B cell (primary cell): Measurements from ENCODE around the gene ITGAE.
"Not testable (repeated sequence)": the region's sequence is repeated elsewhere in the genome, so short reads cannot be mapped to it uniquely, and the experiment has no call there.

Experiments used
- CTCF ChIP-seq: fragments of 200-600 bp; IDR thresholded peaks from one replicate; pipeline ENCODE4 v1.8.0; 2022; ENCODE audit warnings: antibody characterized with exemption, mild to moderate bottlenecking
- EZH2 ChIP-seq: IDR thresholded peaks from 2 replicates; pipeline ENCODE4 v1.6.1; 2012; ENCODE audit warnings: borderline replicate concordance, low read depth, mild to moderate bottlenecking, moderate library complexity, low read length; ENCODE audit not compliant: insufficient read depth, poor library complexity, severe bottlenecking

- not testable (repeated sequence) for TF ChIP-seq CTCF, EZH2
Measured at GRCh38 chr17:3794152-3794551, 6.8 kb downstream of the ITGAE start.
